Activated naive CD8-positive, alpha-beta T cell treated with anti-CD3 and anti-CD28 coated beads, Interleukin-2, amount 50 U/mL, for 16 hours (primary cell): ENCODE measurements around the gene EPHA1.

Experiments
- DNase-seq: peaks from one replicate; pipeline ENCODE4 v3.0.0-alpha.2; 2020; ENCODE audit warnings: low read depth, low spot score

Gene EPHA1

GRCh38 chr7:143374561-143374960 is 34.1 kb downstream of the EPHA1 start:
- DNase-seq = no peak

GRCh38 chr7:143373255-143373794 is 35.3 kb downstream of the EPHA1 start:
- no peak for DNase-seq

- no peak for DNase-seq
These were observed 36.6 kb downstream of the EPHA1 start for GRCh38 chr7:143372070-143372469.

GRCh38 chr7:143369678-143370651 is 38.7 kb downstream of the EPHA1 start:
- no peak for DNase-seq

GRCh38 chr7:143368387-143368786 is 40.3 kb downstream of the EPHA1 start:
- no peak for DNase-seq

GRCh38 chr7:143367972-143368371 is 40.7 kb downstream of the EPHA1 start:
- no peak for DNase-seq

GRCh38 chr7:143363016-143363937 is 45.4 kb downstream of the EPHA1 start:
- no peak for DNase-seq

GRCh38 chr7:143362131-143363015 is 46.3 kb downstream of the EPHA1 start, which contains the start of gene FAM131B:
FAM131B (minus strand) TSS chr7:143362713; CDS start chr7:143362603, 110 bp downstream.
- no peak for DNase-seq

- no peak for DNase-seq
These were observed 47.0 kb downstream of the EPHA1 start for GRCh38 chr7:143361552-143362130.

GRCh38 chr7:143360788-143361551 is 47.7 kb downstream of the EPHA1 start:
- DNase-seq = no peak

GRCh38 chr7:143359771-143360353 is 48.8 kb downstream of the EPHA1 start:
- no peak for DNase-seq

- no peak for DNase-seq
These were observed 50.0 kb downstream of the EPHA1 start for GRCh38 chr7:143358626-143359025.

GRCh38 chr7:143356414-143357050 is 52.1 kb downstream of the EPHA1 start:
- no peak for DNase-seq

GRCh38 chr7:143355450-143356385 is 52.9 kb downstream of the EPHA1 start:
- no peak for DNase-seq

GRCh38 chr7:143354965-143355364 is 53.7 kb downstream of the EPHA1 start:
- DNase-seq = no peak

- DNase-seq = no peak
These were observed 54.3 kb downstream of the EPHA1 start for GRCh38 chr7:143354376-143354775.

- DNase-seq = no peak
These were observed 56.1 kb downstream of the EPHA1 start for GRCh38 chr7:143352531-143353002.

- no peak for DNase-seq
These were observed 57.1 kb downstream of the EPHA1 start for GRCh38 chr7:143351574-143351973.
